NCI-H774 (cell line): Measurements from ENCODE around the gene SDC4.

Source experiments
- DNase-seq: peaks from one replicate; lab custom pipeline; 2025; lab: John Stamatoyannopoulos, UW

SDC4 gene

GRCh38 chr20:45347936-45348778, at the start of gene SDC4:
TSS of gene SDC4 (minus strand) at chr20:45348424. CDS start at chr20:45348384, 40 bp downstream.
- peak; percentile 31 for DNase-seq

GRCh38 chr20:45395114-45395415, 46.8 kb upstream of the SDC4 start:
- no peak for DNase-seq

GRCh38 chr20:45394221-45395113, 46.2 kb upstream of the SDC4 start:
- no peak for DNase-seq

DNA sequence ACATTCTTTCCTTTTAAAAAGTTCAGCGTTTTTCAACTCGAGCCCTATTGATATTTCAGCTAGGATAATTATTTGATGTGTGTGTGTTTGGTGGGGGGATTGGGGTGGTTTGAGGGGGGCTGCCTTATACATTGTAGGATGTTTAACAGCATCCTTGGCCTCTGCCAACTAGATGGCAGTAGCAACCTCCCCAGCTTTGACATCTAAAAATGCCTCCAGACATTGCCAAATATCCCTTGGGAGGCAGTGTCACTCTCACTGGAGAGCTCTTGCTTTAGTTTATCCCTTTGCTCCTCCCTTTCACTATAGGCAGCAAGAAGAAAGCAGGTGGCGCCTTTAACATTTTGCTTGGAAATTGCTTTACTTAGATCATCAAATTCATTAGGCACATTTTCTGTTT, 44.5 kb upstream of the SDC4 start:
- DNase-seq, result no peak

- no peak for DNase-seq
Measured at GRCh38 chr20:45391559-45391958, 43.3 kb upstream of the SDC4 start.

- DNase-seq, result no peak
Measured at GRCh38 chr20:45390931-45391330, 42.7 kb upstream of the SDC4 start.

DNA sequence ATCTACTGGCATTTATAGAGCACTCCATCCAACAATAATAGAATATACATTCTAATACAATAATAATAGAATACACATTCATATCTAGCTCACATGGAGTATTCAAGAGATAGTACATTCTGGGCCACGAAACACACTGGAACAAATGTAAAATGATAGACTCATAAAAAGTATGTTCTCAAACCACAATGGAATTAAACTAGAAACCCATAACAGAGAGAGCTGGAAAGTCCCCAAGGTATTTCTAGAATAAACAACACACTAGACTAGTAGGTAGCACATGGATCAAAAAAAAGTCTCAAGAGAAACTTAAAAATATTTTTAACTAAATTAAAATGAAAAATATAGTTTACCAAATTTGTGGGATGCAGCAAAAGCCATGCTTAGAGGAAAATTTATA, 39.0 kb upstream of the SDC4 start:
- no peak for DNase-seq

- DNase-seq, result no peak
Measured at GRCh38 chr20:45378191-45378590, 30.0 kb upstream of the SDC4 start, which contains the start of gene TP53TG5. TSS of gene TP53TG5 (minus strand) at chr20:45378325. CDS start at chr20:45378236, 89 bp downstream.

DNA sequence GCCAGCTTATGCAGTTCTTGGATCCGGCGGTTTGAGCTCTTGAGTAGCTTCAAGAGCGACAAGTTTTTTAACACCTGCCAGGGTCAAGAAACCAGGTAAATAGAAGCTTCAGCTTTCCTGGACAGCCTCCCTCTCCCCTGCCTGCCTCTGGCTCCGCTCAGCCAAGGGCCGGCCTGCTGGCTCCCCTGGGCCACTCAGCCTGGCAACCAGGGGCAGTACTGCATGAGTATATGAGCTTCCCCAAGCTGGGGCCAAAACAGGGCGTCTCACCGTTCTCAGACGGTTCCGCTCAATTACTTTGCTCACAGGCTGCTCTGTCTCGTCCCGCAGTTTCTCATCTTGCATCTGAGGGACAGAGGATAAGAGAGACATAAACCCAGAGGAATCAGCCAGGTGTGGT, 29.0 kb upstream of the SDC4 start:
- no peak for DNase-seq

GRCh38 chr20:45374966-45375365, 26.7 kb upstream of the SDC4 start:
- DNase-seq, result no peak

GRCh38 chr20:45374101-45374467, 25.9 kb upstream of the SDC4 start:
- DNase-seq, result no peak

DNA sequence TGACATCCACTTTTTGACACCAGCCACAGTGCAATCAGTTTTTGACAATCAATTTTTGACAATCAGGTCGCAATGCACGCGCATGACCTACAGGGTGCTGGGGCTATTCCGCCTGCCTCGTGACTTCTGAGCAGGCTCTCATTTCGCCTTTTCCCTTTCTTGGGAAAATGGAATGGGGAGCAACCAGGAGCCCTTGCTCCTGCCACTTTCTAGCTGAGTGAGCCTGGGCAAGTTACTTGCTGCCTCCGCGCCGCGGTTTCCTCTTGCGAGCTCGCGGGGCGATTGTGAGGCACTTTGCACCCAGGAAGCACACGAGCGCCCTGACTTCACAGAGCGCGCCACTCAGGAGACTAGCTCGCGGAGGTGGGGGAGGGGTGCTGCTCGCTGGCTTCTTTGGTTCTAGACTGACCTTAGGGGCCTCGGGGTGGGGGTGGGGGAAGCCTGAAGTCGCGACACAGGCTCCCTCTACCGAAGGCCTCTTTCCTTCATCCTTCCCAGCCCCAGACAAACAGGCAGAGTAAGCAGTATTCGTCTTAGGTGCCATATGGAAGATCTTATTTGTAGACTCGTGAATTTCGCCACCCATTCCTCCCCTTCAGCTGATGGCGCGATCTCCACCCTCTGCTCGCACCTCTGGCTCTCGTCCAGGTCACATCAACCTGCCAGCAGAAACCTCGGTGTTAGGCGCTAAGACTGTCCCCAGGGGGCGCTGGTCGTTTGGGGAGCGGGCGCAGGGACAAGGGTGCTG, 25.3 kb upstream of the SDC4 start:
- peak; percentile 75 for DNase-seq

DNA sequence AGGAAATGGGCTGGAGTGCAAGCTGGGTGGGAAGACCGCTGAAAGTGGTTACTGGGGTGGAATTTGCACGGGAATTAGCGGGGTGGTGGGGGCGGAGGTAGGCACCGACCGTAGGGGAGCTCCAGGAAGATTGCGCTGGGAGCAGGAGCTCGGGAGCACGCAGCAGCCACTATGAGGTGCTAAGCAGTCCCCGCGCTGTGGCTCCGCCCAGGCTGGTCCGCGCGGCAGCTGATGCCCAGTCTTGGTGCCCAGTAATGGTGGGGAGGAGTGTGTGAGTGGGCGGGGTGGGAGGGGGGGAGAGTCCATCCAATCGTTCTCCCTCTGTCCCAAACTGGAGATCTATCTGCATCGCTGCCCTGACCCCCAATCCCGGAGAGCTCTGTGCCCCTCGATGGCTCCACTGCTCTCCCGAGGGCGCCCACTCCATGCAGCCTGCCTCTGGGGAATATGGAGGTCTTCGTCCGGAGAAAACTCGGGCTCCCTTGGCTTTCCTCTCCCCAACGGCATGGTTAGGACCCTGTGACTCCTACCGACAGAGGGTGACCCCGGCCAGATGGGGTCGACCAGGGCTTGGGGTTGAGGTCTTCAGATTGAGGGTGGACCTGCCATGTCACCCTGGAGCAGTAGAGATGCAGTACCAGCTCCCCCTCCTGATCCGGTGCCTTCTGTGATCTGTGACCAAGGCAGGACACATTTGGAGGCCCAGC, 24.6 kb upstream of the SDC4 start:
- no peak for DNase-seq

DNA sequence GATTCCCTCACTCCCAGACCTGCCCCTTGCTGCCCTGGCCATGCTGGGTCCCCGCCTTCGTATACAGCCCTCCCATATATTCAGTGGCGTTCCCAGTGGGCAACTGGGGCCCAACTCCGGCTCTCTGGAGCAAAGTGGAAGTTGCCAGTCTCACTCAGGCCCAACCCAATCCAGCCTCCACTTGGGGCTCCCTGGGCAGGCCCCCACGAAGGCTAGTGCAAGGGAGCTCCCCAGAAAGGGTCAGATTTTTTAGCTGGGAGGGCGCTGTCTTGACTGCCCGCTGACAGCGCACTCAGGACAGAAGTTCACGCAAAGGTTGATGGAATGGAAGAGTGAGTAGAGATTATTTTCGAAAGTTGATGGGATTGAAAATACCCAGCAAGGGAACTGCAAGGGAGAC, 24.0 kb upstream of the SDC4 start:
- no peak for DNase-seq

DNA sequence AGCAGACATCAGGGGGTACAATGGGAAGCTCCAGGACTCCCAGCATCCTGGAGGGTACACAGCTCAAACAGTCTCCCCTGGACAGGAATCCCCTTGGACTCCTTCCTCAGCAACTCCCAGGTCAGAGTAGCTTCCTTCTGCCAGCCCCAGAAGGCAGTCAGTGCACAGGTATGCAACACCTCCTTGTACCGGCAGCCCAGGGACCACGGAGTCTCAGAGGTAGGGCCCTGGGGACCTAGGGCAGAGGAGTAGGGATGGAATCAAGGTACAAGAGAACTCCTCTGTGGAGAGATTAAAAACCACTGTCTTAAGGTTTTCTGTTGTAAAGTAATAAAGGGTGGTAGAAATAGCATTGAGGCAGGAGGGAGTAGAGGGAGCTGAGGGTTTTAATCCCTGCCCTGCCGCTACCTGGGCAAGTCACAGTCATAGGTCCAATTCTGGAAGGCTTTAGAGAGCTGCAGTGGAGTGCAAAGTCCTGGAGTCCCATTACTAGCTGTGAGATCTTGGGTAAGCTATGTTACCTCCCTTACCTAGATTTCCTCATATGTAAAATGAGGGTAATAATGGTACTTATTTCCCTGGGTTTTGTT, 22.4 kb upstream of the SDC4 start:
- no peak for DNase-seq

DNA sequence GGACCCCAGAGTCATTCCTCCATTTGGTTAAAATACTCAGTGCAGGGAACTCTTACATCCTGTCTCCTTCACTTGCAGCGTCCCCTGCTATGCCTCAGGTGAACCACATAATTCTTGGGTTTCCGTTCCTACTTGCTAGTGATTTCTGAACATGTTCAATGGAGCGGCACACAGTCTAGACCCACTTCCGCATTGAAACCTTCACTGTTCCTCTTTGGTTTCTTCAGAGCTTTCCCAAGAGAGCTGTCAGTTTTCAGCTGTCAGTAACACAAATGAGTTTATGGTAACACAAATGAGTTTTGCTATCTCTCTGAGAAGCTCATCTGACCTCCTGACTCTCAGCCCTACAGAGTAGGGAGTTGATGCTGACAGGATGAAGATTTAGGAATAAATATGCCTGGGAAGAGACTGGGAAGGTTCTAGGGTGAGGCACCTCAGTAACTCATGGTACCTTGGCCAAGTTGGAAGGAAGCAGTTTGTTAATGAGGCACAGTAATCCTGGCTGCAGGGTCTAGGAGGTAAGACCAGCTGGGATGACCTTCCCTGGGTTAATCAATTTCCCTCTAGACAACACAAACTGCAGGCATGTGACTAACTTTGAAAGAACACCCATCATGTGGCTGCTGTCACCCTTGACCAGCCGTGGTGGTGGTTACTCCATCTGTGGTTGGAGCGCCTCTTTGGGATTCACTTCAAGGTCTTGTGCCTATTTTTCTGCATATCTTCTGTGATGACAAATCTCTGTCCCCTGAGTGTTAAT, 20.2 kb upstream of the SDC4 start:
- DNase-seq, result no peak

DNA sequence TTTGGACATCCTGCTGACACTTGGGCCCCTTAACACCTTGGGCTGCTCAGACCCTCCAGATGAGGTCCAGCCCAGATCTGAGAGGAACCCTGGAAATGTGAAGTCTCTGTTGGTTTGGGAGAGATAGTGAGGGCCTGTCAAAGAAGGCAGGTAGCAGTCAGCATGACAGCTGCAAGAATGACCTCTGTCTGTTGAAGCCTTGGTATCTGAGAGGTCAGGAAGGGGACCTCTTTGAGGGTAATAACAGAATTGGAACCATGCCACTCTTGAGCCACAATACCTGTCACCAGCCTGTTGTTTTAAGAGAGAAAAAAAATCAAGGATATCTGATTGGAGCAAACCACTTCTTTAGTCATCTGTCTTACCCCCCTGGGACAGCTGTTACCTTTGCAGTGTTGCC, 18.9 kb upstream of the SDC4 start:
- no peak for DNase-seq

GRCh38 chr20:45366631-45367030, 18.4 kb upstream of the SDC4 start:
- no peak for DNase-seq

- DNase-seq, result no peak
Measured at GRCh38 chr20:45366192-45366591, 18.0 kb upstream of the SDC4 start.

GRCh38 chr20:45365444-45365970, 17.3 kb upstream of the SDC4 start:
- no peak for DNase-seq
